AG04450 (cell line): ENCODE measurements around the gene GNAS-AS1. TPM values are rescaled to one million over a fixed set of nuclear protein-coding genes. Genes with fewer than 3 reads are reported as not detected.

Experiments used
- CTCF ChIA-PET: fragments of 300-600, 350-600 bp; formaldehyde crosslinking; extraction: SDS; loops from one replicate; lab custom pipeline; 2022; ENCODE audit warnings: antibody characterized with exemption, inconsistent platforms; lab: Charles Lee
- POLR2A ChIA-PET: fragments of 350-600 bp; formaldehyde crosslinking; extraction: SDS; loops from one replicate; lab custom pipeline; 2021; ENCODE audit warnings: antibody characterized with exemption, inconsistent platforms; lab: Yijun Ruan, JAX
- DNase-seq: peaks from one replicate; pipeline ENCODE4 v3.0.0-alpha.2; 2011; ENCODE audit warnings: low read depth, low spot score
- H3K27ac ChIP-seq: one replicate; pipeline ENCODE4 v1.5.1; 2012; ENCODE audit warnings: low read depth, low read length, control low read depth
- H3K27me3 ChIP-seq: one replicate; pipeline ENCODE4 v1.6.0; 2012; ENCODE audit warnings: low read length; ENCODE audit not compliant: control insufficient read depth, insufficient read depth
- H3K4me3 ChIP-seq: 2 replicates; pipeline ENCODE4 v1.5.1; 2011; ENCODE audit warnings: mild to moderate bottlenecking, low read depth, low read length, control low read depth
- H3K9me3 ChIP-seq: 2 replicates; pipeline ENCODE4 v1.5.1; 2012; ENCODE audit warnings: low read length; ENCODE audit not compliant: control insufficient read depth, insufficient read depth
- polyA plus RNA-seq: library from polyadenylated mRNA; depleted of rRNA; stranded (reverse); fragments of >200 nt; gene quantifications from 2 replicates; pipeline ENCODE4 v1.2.3, GENCODE V29; 2011
- TF ChIP-seq, protein P1 (sequence below): IDR thresholded peaks from 2 replicates; pipeline ENCODE4 v1.5.1; 2011; ENCODE audit warnings: low read depth, low read length, control low read depth, inconsistent platforms

Gene GNAS-AS1
- polyA plus RNA-seq, 1 experiment, result 0.52 TPM

GRCh38 chr20:58853466-58853865 is 2.8 kb upstream of the GNAS-AS1 start:
- Histone ChIP-seq H3K27me3 (peaks cover 47% of the 10 kb centered on the region), H3K4me3 (no peak overlapping the region), H3K27ac (no peak overlapping the region), H3K9me3 (peaks cover 50% of the 10 kb centered on the region)
- no peak for DNase-seq
- TF ChIP-seq, protein P1, sequence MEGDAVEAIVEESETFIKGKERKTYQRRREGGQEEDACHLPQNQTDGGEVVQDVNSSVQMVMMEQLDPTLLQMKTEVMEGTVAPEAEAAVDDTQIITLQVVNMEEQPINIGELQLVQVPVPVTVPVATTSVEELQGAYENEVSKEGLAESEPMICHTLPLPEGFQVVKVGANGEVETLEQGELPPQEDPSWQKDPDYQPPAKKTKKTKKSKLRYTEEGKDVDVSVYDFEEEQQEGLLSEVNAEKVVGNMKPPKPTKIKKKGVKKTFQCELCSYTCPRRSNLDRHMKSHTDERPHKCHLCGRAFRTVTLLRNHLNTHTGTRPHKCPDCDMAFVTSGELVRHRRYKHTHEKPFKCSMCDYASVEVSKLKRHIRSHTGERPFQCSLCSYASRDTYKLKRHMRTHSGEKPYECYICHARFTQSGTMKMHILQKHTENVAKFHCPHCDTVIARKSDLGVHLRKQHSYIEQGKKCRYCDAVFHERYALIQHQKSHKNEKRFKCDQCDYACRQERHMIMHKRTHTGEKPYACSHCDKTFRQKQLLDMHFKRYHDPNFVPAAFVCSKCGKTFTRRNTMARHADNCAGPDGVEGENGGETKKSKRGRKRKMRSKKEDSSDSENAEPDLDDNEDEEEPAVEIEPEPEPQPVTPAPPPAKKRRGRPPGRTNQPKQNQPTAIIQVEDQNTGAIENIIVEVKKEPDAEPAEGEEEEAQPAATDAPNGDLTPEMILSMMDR, result no peak
- POLR2A ChIA-PET, result interaction anchor here (0.6 kb wide), 1 partner anchor 291 kb away, joined by 3 read pairs; no protein-coding TSS in a partner anchor
- CTCF ChIA-PET, result interaction anchor here (0.6 kb wide), 1 partner anchor 54 kb away, joined by 3 read pairs; no protein-coding TSS in a partner anchor

- Histone ChIP-seq H3K4me3 (peak within 1 kb of the TSS; percentile 75), H3K27me3 (peaks cover 42% of the 10 kb centered on the region), H3K9me3 (peaks cover 50% of the 10 kb centered on the region), H3K27ac (no peak within 1 kb of the TSS)
- TF ChIP-seq, protein P1, result peak; percentile 83
- DNase-seq, result peak; percentile 11
- ChIA-PET POLR2A (interaction anchor here (1.5 kb wide), 1 partner anchor 36 kb away, joined by 3 read pairs; no protein-coding TSS in a partner anchor), CTCF (interaction anchor here (0.6 to 0.7 kb wide), 3 partner anchors 9 to 201 kb away, joined by 3 read pairs; partner anchors contain the start of gene STX16)
These were observed 2.0 kb upstream of the GNAS-AS1 start, which contains the start of gene GNAS for GRCh38 chr20:58852543-58853271. GNAS (plus strand) TSS chr20:58852716.

GRCh38 chr20:58851969-58852458 is 1.3 kb upstream of the GNAS-AS1 start:
- POLR2A ChIA-PET, result interaction anchor here (1.5 kb wide), 1 partner anchor 37 kb away, joined by 3 read pairs; no protein-coding TSS in a partner anchor
- peaks cover 37% of the 10 kb centered on the region for H3K27me3 ChIP-seq
- H3K9me3 ChIP-seq, result peaks cover 50% of the 10 kb centered on the region
- no peak overlapping the region for H3K27ac ChIP-seq
- TF ChIP-seq, protein P1, result no peak
- CTCF ChIA-PET, result interaction anchor here (0.7 kb wide), 1 partner anchor 201 kb away, joined by 3 read pairs; the partner anchor contains the start of gene STX16
- peak overlapping the region; percentile 75 for H3K4me3 ChIP-seq
- no peak for DNase-seq

DNA sequence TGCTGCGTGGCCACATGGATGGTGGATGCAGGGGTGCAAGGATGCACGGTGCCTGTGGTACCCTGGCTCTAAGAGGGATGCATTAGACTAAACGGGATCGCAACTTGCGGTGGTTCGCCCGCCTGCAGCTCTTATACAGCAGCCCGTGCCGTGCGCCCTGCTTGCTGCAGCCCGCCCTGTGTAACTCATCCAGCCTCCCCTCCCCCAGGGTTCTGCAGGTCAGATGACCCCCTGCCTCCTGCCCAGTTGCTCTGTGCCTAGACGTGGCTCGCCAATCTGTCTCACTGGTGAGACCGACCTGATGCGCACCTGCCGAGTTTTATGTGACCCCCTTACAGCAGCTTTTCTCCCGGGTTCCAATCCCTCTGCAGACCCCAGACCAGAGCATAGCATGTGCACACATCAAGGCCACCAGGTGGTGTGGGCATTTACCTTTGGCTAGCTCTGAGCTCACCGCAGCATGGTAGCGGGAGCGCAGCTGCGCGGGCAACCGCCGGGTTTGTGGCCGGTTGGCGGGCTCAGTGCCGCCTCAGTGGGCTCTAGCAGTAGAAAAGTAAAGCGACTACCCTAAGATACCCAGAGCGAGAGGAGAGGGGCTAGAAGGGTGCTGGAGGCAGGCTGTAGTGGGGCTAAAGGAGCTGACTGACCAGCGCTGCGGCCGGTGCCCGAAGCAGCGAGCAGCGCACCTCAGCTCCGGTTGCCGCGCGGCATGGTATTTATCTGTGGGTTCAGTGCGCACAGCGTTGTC is 693 bp upstream of the GNAS-AS1 start:
- POLR2A ChIA-PET, result interaction anchor here (1.5 kb wide), 1 partner anchor 38 kb away, joined by 3 read pairs; no protein-coding TSS in a partner anchor
- Histone ChIP-seq H3K9me3 (peaks cover 50% of the 10 kb centered on the region), H3K27me3 (peaks cover 37% of the 10 kb centered on the region), H3K4me3 (peak overlapping the region; percentile 75), H3K27ac (no peak overlapping the region)
- DNase-seq, result no peak
- TF ChIP-seq, protein P1, result no peak
- CTCF ChIA-PET, result interaction anchor here (0.8 kb wide), 1 partner anchor 19 kb away, joined by 4 read pairs; no protein-coding TSS in a partner anchor
